CMK (cell line): ENCODE results near the gene LRCH2.
"Not testable (repeated sequence)": the region's sequence is repeated elsewhere in the genome, so short reads cannot be mapped to it uniquely, and the experiment has no call there.

ENCODE experiments used
- DNase-seq: peaks from one replicate; pipeline ENCODE4 v3.0.0-alpha.2; 2010; ENCODE audit warnings: low read depth

LRCH2 gene, protein sequence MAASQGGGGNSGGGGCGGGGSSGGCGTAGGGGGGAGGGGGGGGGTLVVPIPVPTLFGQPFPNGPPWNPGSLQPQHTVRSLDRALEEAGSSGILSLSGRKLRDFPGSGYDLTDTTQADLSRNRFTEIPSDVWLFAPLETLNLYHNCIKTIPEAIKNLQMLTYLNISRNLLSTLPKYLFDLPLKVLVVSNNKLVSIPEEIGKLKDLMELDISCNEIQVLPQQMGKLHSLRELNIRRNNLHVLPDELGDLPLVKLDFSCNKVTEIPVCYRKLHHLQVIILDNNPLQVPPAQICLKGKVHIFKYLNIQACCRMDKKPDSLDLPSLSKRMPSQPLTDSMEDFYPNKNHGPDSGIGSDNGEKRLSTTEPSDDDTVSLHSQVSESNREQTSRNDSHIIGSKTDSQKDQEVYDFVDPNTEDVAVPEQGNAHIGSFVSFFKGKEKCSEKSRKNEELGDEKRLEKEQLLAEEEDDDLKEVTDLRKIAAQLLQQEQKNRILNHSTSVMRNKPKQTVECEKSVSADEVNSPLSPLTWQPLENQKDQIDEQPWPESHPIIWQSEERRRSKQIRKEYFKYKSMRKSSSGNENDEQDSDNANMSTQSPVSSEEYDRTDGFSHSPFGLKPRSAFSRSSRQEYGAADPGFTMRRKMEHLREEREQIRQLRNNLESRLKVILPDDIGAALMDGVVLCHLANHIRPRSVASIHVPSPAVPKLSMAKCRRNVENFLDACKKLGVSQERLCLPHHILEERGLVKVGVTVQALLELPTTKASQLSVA

DNA sequence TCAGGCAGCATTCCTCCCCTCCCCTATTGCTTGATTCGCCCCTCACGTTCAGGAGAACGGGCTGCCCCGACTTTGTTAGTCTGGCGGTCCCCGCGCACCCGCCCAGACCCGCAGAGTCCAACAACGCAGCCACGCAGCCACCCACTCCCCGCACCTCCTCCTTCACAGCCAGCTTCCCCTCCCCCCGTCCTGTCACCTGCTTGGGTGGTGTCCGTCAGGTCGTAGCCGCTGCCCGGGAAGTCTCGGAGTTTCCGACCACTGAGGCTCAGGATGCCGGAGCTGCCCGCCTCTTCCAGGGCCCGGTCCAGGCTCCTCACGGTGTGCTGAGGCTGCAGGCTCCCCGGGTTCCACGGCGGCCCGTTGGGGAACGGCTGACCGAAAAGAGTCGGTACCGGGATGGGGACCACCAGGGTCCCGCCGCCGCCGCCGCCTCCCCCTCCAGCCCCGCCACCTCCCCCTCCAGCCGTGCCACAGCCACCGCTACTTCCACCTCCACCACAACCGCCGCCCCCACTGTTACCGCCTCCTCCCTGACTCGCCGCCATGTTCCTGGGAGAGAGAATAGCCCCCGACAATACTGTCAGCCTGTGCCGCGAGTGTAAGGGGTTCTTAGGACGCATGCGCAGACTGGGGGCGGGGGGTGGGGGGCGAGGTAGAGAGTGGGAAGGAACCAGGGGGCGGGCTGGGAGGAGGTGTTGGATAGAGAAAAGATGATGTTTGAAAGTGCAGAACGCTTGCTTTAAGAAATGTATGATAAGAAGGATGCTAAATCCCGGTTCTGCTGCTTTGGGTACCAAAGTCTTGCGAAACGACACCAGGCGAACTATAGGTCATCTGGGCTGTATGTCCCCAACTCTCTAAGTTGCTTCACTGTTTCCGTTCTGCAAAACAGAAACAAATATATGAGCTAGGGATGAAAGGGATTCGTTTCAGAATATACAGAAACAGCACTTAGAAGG is at the start of gene LRCH2:
TSS of gene LRCH2 (minus strand) at position 600 of the 959 bp plus-strand sequence. CDS start at position 545, 55 bp downstream.
- no peak for DNase-seq

DNA sequence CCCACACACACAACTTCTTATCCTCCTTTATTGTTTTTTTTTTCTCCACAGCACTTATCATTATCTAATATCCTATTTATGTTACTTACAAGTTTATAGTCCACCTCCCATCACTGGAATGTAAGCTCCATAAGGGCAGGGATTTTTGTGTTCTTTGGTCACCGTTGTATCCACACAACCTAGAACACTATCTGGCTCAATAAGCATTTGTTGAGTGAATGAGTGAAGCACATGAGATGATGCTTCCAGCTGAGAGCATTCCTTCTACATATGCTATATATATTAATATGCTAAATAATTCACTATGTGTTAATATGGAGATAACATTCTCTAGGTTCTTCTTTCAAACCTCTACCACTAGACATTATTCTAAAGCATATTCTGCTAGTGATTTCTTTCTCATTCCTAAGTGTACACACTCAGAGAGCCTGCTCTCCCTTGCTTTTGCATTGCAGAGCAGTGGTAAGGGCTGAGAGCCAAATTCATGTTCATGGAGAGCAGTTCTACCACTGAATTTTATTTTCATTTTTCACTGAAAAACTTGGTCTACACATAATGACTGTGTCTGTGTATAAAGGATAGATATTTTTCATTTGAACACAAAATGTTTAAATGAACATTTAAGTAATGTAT is 35.3 kb upstream of the LRCH2 start:
- DNase-seq, result no peak

DNA sequence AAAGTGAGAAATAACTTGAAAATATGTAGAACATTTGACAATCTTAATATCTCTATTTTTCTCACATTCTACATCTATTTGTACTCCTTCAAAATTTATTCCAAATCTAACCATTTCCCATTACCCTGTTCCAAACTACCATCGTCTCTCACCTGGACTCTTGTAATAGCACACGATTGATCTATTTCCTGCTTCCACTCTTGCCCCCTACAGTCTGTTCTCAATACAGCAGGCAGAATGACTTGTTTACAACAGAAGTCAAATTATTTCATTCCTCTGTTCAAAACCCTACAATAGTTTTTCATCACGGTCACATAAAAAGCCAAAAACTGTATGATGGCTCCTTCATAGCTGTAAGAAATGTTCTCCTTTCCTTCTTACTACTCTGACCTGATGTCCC is 34.5 kb upstream of the LRCH2 start:
- no peak for DNase-seq

DNA sequence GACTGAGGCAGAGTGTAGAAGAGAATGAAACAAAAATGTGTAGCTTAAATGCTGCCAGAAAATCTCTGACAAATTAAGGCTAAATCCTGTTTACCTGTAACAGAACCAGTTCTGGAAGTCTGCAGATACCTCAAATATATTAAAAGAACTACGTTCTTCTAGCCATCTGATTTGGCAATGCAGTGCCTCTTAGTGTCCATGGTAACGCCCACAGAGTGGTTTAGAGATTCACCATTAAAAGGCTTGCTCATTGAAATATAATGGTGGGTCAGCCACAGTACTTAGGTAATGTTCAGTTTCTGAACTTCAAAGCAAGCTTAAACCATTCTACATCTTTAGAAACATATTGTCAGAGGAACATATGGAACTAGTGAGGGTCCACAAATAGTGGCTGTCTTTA is 32.4 kb upstream of the LRCH2 start:
- DNase-seq, result no peak

DNA sequence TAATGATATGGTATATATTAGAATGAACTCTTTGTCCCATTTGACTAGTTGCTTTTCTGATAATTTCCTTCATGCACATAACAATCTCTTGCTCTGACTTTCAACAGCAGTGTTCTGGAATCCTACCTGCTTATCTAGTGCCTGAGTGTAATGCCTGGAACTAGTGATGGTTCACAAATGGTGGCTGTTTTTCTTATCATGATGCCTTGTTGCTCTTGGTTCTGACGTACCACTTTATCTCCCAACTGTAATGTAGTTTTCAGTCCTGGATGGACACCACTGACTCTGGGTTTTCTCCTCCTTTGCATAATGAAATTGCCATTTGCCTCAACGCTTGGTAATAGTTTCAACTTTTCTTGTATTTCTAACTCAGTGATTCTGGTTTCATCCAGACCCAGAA is 30.1 kb upstream of the LRCH2 start:
- no peak for DNase-seq

DNA sequence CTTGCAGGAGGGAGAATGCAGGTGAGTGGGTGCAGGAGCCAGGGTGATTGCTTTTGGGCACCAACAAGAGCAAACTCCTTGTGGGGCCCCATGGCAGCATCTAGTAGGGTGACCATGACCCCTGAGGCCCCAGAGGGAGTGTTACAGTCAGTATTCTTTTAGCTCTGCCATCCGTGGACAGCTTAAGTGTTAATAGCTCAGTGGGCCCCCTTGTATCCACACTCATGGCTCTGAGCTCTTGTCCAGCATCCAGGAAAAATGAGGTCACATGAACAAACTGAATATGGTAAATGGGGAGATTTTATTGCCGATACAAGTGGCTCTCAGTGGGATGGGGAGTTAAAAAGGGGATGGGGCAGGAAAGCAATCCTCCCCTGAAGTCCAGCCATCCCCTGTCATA is 27.3 kb upstream of the LRCH2 start:
- DNase-seq, result no peak

DNA sequence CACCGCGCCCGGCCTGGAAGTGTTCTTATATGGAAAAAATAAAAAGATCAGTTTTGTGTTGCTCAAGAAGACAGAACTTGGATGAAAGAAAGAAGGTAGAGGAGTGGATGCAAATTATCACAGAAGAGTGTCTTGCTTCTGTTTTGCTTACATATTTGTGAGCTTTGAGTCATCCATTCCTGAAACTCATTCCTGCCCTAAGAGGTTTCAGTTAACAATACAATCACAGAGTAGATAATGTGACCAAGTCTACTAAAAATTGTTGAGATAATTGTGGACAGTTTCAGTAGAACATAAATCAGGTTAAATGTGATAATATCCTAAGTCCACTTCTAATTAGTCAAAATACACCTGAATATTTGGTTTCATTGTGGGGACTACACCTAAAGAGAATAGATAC is 26.4 kb upstream of the LRCH2 start:
- DNase-seq, result no peak

DNA sequence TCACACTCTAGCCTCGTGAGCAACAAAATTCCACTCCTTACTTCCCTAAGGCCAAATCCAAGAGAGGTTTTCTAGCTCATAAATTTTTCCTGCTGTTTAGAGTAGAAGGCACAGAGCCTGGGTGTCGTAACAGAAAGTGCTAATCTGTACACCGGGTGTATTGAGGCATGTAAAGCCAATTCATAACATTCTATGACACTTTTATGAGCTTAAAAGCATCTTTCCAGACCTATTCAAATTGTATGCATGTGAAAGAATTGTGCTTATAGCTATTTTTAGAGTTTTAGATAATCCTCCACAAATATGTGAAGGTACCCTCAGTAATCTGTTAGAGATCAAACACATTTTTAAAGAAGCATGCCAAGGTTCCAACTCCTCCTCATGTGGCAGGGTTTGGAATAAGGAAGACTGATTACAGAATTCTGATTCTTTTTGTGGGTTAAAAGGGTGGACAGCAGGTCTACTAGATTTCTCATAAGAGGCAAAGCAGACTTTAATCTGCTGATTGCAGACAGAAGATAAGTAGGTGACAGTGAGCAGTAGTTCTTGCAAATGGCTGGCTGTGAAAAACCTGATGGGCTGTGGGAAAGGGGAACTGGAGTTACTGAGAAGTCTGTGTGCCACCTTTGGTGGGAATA is 25.5 kb upstream of the LRCH2 start:
- no peak for DNase-seq

DNA sequence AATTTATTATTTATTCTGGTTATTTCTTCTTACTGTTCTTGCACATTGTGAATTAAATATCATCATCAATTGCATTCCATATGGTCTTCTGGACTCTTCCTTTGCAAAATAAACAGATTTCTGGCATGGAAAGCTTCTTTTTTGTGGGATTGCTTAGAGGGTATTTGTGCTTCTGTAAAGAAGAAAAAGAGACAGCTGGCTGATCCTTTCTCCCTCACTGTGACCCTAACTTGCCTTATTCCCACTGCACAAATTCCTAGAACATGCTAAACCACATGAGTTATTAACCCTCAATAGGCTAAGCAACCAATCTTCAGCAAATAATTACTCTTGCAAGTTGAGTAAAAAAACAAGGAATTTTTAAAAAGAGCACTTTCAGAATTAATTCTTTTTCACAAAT is 23.8 kb upstream of the LRCH2 start:
- DNase-seq, result no peak

DNA sequence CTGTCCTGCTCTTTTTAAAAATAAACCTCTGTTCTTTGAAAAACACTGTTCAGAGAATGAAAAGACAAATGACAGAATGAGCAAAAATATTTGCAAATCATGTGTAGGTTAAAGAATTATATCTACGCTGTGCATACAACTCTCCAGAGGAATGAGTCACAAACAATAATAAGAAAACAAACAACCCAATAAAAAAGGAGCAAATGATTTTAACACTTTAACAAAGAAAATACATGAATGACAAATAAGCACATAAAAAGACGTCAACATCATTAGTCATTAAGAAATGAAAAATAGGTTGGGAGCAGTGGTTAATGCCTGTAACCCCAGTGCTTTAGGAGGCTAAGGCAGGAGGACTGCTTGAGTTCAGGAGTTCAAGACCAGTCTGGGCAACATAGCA is 21.1 kb upstream of the LRCH2 start:
- no peak for DNase-seq

DNA sequence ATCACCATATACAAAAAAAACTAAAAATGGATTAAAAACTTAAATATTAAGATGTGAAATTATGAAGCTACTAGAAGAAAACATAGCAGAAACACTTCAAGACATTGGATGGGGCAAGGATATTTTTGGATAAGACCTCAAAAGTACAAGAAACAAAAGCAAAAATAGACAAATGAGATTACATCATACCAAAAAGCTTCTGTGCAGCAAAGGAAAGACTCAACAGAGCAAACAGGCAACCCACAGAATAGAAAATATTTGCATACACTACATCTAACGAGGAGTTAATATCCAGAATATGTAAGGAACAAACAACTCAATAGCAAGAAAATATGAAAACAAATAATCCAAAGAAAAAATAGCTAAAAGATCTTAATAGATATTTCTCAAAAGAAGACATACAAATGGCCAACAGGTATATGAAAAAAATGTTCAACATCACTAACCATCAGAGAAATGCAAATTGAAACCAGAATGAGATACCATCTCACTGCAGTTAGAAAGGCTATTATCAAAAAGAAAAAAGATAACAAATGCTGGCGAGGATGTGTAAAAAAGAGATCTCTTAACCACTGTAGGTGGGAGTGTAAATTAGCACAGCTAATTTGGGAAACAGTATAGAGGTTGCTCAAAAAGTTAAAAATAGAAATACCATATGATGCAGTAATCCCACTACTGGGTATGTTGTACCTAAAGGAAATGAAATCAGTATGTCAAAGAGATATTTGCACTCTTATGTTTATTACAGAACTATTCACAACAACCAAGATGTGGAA is 17.8 kb upstream of the LRCH2 start:
- DNase-seq, result no peak

DNA sequence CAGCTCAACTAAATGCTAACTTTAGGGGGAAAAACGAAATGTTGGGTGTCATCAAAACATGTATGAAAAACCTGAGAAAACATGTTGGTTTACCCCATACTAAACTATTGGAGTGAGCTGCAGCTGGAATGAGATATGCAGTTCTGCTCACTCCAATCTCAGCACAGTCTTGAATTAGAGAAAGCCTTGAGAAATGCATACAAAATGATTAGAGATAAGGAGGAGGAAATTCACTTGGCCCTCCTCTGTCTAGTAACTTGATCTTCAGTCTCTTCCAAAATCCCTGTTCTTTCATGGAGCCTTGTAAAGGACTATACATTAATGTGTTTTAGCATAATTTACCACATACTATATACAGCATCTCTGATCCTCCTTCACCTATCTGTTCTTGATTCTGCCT is 3.2 kb upstream of the LRCH2 start:
- DNase-seq, result no peak

DNA sequence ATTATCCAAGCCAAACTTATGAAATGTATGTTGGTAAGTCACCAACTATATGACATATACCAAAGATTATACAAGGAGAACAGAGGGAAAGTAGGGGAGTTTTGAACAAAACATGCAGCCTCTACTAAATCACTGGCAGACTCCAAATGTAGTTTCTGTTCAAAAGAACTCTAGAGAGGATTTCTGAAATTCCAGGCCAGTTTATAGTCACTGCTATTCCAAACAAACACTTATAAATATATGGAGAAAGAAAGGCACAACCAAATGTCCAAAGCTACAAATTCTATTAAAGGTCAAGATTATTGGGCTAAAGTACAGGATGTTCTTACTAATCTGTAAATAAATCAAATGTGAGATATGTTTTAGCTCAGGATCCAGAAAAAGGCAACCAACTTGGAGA is 2.7 kb upstream of the LRCH2 start:
- DNase-seq, result no peak

DNA sequence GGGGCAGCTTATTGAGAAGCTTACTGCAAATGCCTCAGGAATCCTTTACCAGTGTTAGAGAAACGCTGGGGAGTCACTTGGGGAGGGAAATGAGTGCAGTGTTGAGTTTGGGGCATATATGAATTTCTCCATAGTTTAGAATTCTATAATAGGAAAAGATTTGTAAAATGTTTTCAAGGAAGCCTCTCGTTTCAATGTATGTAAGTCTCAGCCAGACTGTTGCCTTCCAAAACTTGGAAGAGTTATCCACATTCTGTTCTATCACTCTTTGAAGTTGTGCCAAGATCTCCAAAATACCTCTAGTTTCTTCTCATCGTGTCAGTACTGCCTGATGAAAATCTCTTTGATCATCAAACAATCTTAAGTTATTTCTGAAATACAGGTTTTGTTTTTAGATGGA is 565 bp upstream of the LRCH2 start:
- DNase-seq, result no peak

DNA sequence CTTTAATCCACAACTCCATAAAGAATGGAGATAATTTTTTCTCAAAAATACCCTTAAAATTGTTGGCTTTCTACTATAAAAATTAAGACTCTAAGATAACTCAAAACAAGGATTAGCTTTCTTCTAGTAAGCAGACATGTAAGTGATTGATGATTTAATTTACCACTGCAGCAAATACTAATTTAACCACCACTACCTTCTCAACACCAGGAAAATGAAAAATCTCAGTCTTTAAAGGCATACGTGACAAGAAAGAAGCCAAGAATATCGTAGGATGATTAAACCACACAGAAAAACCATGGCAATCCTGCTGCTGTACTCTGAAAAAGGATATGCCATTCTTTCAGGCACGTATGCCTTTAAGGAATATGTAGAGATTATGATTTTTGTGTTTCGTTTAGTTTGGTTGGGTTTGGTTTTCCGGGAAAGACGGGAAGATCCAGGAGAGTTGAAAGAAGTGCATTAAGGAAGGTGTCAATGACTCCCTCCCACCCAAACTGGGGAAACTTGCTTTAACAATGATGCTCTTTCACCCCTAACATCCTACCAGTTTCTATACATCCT is 881 bp downstream of the LRCH2 start:
- no peak for DNase-seq

DNA sequence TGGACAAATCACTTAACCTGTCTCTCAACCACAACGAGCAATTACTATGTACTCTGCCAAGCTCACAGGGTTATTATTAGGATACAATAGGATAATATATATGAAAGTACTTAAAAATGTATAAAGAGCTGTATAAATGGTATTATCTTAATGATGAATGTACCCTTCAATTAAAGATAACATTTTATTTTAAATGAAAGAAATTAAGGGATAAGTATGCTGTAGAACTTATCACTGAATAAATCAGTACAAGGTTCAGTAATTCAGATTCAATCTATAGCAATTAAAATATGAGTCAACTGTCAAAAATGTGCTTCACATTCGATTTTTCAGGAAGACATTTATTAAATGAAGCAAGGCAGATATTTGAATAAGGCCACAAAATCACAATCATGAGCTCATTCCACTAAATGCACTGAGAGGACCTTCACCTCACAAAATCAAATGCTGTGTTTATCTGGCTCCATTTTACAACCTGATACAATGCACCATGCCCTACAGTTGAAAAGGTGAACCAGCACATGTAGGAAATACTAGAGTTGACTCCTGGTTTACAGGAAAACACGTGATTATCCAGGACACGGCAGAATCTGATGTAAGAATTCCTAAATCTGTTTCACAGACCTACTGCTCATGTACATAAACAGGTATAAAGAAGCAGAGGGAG is 4.4 kb downstream of the LRCH2 start:
- DNase-seq, result no peak

DNA sequence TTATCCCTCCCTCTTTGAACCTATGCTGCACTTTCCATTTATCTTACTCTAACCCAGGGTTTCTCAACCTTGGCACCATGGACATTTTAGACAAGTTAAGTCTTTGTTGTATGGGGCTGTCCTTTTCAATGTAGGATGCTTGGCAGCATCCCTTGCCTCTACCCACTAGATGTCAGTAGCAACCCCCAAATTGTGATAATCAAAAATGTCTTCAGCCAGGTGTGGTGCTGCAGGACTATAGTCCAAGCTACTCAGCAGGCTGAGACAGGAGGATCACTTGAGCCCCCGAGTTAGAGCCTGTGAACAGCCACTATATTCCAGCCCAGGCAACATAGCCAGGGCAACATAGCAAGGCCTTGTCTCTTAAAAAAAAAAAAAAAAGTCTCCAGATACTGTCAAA is 7.0 kb downstream of the LRCH2 start:
- no peak for DNase-seq

DNA sequence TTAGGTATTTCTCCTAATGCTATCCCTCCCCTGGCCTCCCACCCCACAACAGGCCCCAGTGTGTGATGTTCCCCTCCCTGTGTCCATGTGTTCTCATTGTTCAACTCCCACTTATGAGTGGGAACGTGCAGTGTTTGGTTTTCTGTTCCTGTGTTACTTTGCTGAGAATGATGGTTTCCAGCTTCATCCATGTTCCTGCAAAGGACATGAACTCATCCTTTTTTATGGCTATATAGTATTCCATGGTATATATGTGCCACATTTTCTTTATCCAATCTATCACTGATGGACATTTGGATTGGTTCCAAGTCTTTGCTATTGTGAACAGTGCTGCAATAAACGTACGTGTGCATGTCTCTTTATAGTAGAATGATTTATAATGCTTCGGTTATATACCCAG is 16.6 kb downstream of the LRCH2 start:
- not testable (repeated sequence) for DNase-seq

DNA sequence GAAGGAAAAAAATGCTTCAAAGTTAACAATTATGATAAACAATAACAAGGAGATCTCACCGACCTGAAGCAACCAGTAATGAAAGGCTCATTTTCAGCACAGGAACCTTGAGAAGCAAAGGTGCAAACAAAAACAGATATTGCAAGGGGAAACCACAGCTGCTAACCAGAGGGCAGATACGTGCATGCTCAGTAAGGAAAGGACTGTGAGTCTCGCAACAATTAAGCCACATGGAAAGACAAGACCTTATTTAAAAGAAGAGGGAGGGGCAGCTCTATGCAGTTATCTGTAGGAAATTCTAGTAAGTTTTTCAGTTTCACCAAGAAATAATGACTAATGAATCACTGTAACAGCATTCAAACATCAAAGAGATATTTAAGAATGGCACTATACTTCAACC is 19.3 kb downstream of the LRCH2 start:
- no peak for DNase-seq

DNA sequence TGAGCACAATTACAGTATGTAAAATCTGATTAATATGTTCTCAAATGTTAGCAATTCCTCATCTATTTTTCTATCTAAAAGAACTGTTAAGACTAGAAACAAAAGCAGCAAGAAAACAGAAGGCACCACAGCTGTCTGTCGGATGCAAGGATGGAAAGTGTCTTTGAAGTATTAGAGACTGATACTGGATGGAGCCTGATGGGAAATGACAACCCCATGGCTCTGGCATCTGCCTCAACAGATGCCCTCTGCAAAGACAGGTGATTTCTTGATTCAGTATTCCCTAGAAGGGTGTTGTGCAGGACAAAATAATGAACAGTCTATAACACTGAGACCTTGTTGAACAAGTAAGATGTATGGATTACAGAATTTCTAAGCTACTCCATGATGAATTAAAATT is 19.7 kb downstream of the LRCH2 start:
- no peak for DNase-seq
